A204.1 (cell line): ENCODE results near the gene SKIC8.

ENCODE experiments used
- FAIRE-seq: peaks from 2 replicates; lab custom pipeline; 2012; peaks lifted over from hg19 to GRCh38; lab: Jason Lieb, UNC

Gene SKIC8

GRCh38 chr15:78299101-78299930, at the start of gene SKIC8:
TSS of gene SKIC8 (minus strand) at chr15:78299609. CDS start at chr15:78295686, 3,923 bp downstream.
- peak; percentile 88 for FAIRE-seq

- FAIRE-seq, result no peak
These were observed 48.5 kb upstream of the SKIC8 start for GRCh38 chr15:78347586-78348543.

GRCh38 chr15:78345396-78346125, 46.2 kb upstream of the SKIC8 start:
- FAIRE-seq, result no peak

GRCh38 chr15:78343276-78344060, 44.1 kb upstream of the SKIC8 start:
- FAIRE-seq, result no peak

GRCh38 chr15:78342021-78342420, 42.6 kb upstream of the SKIC8 start:
- no peak for FAIRE-seq

GRCh38 chr15:78341057-78341987, 41.9 kb upstream of the SKIC8 start:
- no peak for FAIRE-seq

- no peak for FAIRE-seq
These were observed 41.0 kb upstream of the SKIC8 start, which contains the start of gene CRABP1 for GRCh38 chr15:78340231-78341056. TSS of gene CRABP1 (plus strand) at chr15:78340353. CDS start at chr15:78340429, 76 bp downstream.

- FAIRE-seq, result no peak
These were observed 40.1 kb upstream of the SKIC8 start for GRCh38 chr15:78339559-78339958.

- no peak for FAIRE-seq
These were observed 39.4 kb upstream of the SKIC8 start for GRCh38 chr15:78338781-78339180.

- no peak for FAIRE-seq
These were observed 36.6 kb upstream of the SKIC8 start for GRCh38 chr15:78335985-78336384.

- no peak for FAIRE-seq
These were observed 35.4 kb upstream of the SKIC8 start for GRCh38 chr15:78334845-78335244.

- FAIRE-seq, result no peak
These were observed 30.2 kb upstream of the SKIC8 start for GRCh38 chr15:78329625-78330024.

GRCh38 chr15:78327466-78327865, 28.1 kb upstream of the SKIC8 start:
- FAIRE-seq, result no peak

GRCh38 chr15:78325092-78325843, 25.9 kb upstream of the SKIC8 start:
- FAIRE-seq, result no peak

GRCh38 chr15:78324144-78324543, 24.7 kb upstream of the SKIC8 start:
- FAIRE-seq, result no peak

- FAIRE-seq, result no peak
These were observed 24.3 kb upstream of the SKIC8 start for GRCh38 chr15:78323693-78324092.

GRCh38 chr15:78322724-78323521, 23.5 kb upstream of the SKIC8 start:
- no peak for FAIRE-seq

GRCh38 chr15:78322243-78322642, 22.8 kb upstream of the SKIC8 start:
- no peak for FAIRE-seq
